HepG2 (cell line): Measurements from ENCODE around the gene MIR17HG. TPM values are rescaled to one million over a fixed set of nuclear protein-coding genes. Genes with fewer than 3 reads are reported as not detected.

ENCODE experiments used
- ATAC-seq: fragments of 200-7000 bp; cut with Tn5 transposase; 3 replicates; pipeline ENCODE4 v1.9.1; 2020; ENCODE audit warnings: mild to moderate bottlenecking, moderate library complexity
- BruUV-seq: library from RNA; stranded (reverse); fragments of 400-500 nt; replicated peaks from 2 replicates; lab custom pipeline; 2021; lab: Mats Ljungman, UMichigan
- CTCF ChIA-PET: fragments of 300-600 bp; formaldehyde crosslinking; extraction: SDS; loops from one replicate; lab custom pipeline; 2021; ENCODE audit warnings: low total read pairs, inconsistent platforms, low intra/inter-chr PET ratio; lab: Yijun Ruan, JAX
- POLR2A ChIA-PET: fragments of 350-600 bp; sonication (Branson Sonifier 250); formaldehyde crosslinking; loops from one replicate; lab custom pipeline; 2020; ENCODE audit warnings: antibody characterized with exemption, inconsistent platforms; lab: Yijun Ruan, JAX
- DNase-seq: peaks from one replicate; pipeline ENCODE4 v3.0.0-alpha.2; 2015; ENCODE audit warnings: low spot score
- FAIRE-seq: peaks from 3 replicates; lab custom pipeline; 2011; peaks lifted over from hg19 to GRCh38; lab: Jason Lieb, UNC
- H2AFZ ChIP-seq: one replicate; pipeline ENCODE4 v1.6.1; 2011; ENCODE audit warnings: low read length, inconsistent platforms
- H3K27ac ChIP-seq: fragments of 300-600 bp; 3 replicates; pipeline ENCODE4 v1.8.0; 2011; ENCODE audit warnings: mixed run types, mild to moderate bottlenecking, mixed read lengths, low read length, inconsistent platforms; ENCODE audit not compliant: insufficient read depth; ENCODE audit errors: extremely low read length
- H3K27me3 ChIP-seq, 2 experiments: fragments of 200-600 bp in 1 of 2; 2 replicates in 1 of 2; 3 replicates in 1 of 2; pipeline versions ENCODE4 v1.6.0 to v1.8.0; 2011; ENCODE audit warnings: low read length in 2 of 2, mild to moderate bottlenecking in 2 of 2, moderate library complexity in 2 of 2, inconsistent platforms in 1 of 2; ENCODE audit not compliant: insufficient read depth in 2 of 2, control insufficient read depth in 1 of 2
- H3K36me3 ChIP-seq, 2 experiments: fragments of 200-600 bp in 1 of 2; replicated peaks in 1 of 2; 2 replicates in 1 of 2; 3 replicates in 1 of 2; pipeline versions ENCODE4 v1.5.1 to v1.8.0; 2011; ENCODE audit warnings: low read length in 2 of 2, inconsistent platforms in 1 of 2; ENCODE audit not compliant: insufficient read depth in 2 of 2, control insufficient read depth in 1 of 2
- H3K4me1 ChIP-seq: 2 replicates; pipeline ENCODE4 v1.5.1; 2012; ENCODE audit warnings: low read length, inconsistent platforms; ENCODE audit not compliant: insufficient read depth
- H3K4me2 ChIP-seq: 2 replicates; pipeline ENCODE4 v1.6.0; 2011; ENCODE audit warnings: low read depth, low read length, inconsistent platforms
- H3K4me3 ChIP-seq, 3 experiments: fragments of 200-600 bp in 1 of 3; sonication (generic), shearing (Covaris generic) in 1 of 3; replicated peaks in 1 of 3; 2 replicates each; pipeline ENCODE4 v1.5.1; 2011 to 2016; ENCODE audit warnings: low read length in 3 of 3, inconsistent platforms in 2 of 3, low read depth in 2 of 3, mild to moderate bottlenecking in 2 of 3, control low read depth in 1 of 3, mixed read lengths in 1 of 3; ENCODE audit not compliant: insufficient read depth in 1 of 3
- H3K79me2 ChIP-seq: one replicate; pipeline ENCODE4 v1.6.1; 2011; ENCODE audit warnings: low read length, inconsistent platforms; ENCODE audit not compliant: insufficient read depth
- H3K9ac ChIP-seq: 2 replicates; pipeline ENCODE4 v1.6.0; 2011; ENCODE audit warnings: mild to moderate bottlenecking, low read depth, low read length, inconsistent platforms; ENCODE audit not compliant: insufficient read depth
- H3K9me3 ChIP-seq: 2 replicates; pipeline ENCODE4 v1.5.1; 2012; ENCODE audit warnings: mild to moderate bottlenecking, low read length
- H4K20me1 ChIP-seq: 2 replicates; pipeline ENCODE4 v1.6.0; 2011; ENCODE audit warnings: inconsistent platforms, mild to moderate bottlenecking, low read length, moderate library complexity; ENCODE audit not compliant: insufficient read depth
- ARHGAP35 ChIP-seq: sonication (generic); formaldehyde crosslinking; IDR thresholded peaks from 2 replicates; pipeline ENCODE4 v1.9.0; 2022; ENCODE audit warnings: mild to moderate bottlenecking, inconsistent platforms, moderate library complexity, missing genetic modification reagents, borderline replicate concordance
- FOXP1 ChIP-seq, 2 experiments: fragments of 450-650 bp in 1 of 2; IDR thresholded peaks; 2 replicates each; pipeline ENCODE4 v1.6.1; 2017 to 2018; ENCODE audit warnings: antibody characterized with exemption in 1 of 2
- FOXP4 ChIP-seq: sonication (generic); formaldehyde crosslinking; IDR thresholded peaks from 2 replicates; pipeline ENCODE4 v1.4.0; 2020; ENCODE audit warnings: missing genetic modification reagents
- HINFP ChIP-seq: sonication (generic); formaldehyde crosslinking; IDR thresholded peaks from 2 replicates; pipeline ENCODE4 v1.4.0; 2020; ENCODE audit warnings: low read depth, mild to moderate bottlenecking, missing genetic modification reagents
- KDM6A ChIP-seq: IDR thresholded peaks from 2 replicates; pipeline ENCODE4 v1.6.1; 2016; ENCODE audit warnings: low read depth
- MAX ChIP-seq: IDR thresholded peaks from 2 replicates; pipeline ENCODE4 v1.6.1; 2012; ENCODE audit warnings: inconsistent platforms
- MEIS2 ChIP-seq: sonication (generic); formaldehyde crosslinking; IDR thresholded peaks from 2 replicates; pipeline ENCODE4 v1.9.0; 2021; ENCODE audit warnings: mild to moderate bottlenecking, missing genetic modification reagents
- SMAD9 ChIP-seq: sonication (generic); formaldehyde crosslinking; IDR thresholded peaks from 2 replicates; pipeline ENCODE4 v1.5.1; 2020; ENCODE audit warnings: mild to moderate bottlenecking, missing genetic modification reagents
- TERF1 ChIP-seq: sonication (generic); formaldehyde crosslinking; IDR thresholded peaks from 2 replicates; pipeline ENCODE4 v1.8.0; 2022; ENCODE audit warnings: mild to moderate bottlenecking, missing genetic modification reagents, moderate library complexity
- ZNF160 ChIP-seq: sonication (generic); formaldehyde crosslinking; IDR thresholded peaks from 2 replicates; pipeline ENCODE4 v1.8.0; 2022; ENCODE audit warnings: mild to moderate bottlenecking, inconsistent platforms, missing genetic modification reagents
- ZNF180 ChIP-seq: sonication (generic); formaldehyde crosslinking; IDR thresholded peaks from 2 replicates; pipeline ENCODE4 v1.4.0; 2020; ENCODE audit warnings: low read depth, missing genetic modification reagents, borderline replicate concordance
- ZNF260 ChIP-seq: sonication (generic); formaldehyde crosslinking; IDR thresholded peaks from 2 replicates; pipeline ENCODE4 v1.4.0; 2020; ENCODE audit warnings: missing genetic modification reagents, low read depth, mild to moderate bottlenecking, borderline replicate concordance
- ZNF451 ChIP-seq: sonication (generic); formaldehyde crosslinking; IDR thresholded peaks from 2 replicates; pipeline ENCODE4 v1.5.0; 2020; ENCODE audit warnings: mild to moderate bottlenecking, missing genetic modification reagents
- ZNF710 ChIP-seq: sonication (generic); formaldehyde crosslinking; IDR thresholded peaks from 2 replicates; pipeline ENCODE4 v1.5.0; 2020; ENCODE audit warnings: mild to moderate bottlenecking, missing genetic modification reagents, borderline replicate concordance
- WGBS: methylation state at CpG from one replicate; pipeline ENCODE4 v1.1.6; 2017; ENCODE audit warnings: low lambda C conversion rate; 5-methylcytosine and 5-hydroxymethylcytosine counted together
- in situ Hi-C: cut with HindIII; loops from 2 replicates; pipeline ENCODE4 v1.10.0; 2017; ENCODE audit warnings: low pct_unique_long_range_greater_than_20kb; ENCODE audit not compliant: extremely low pct_ligation_motif_present
- intact Hi-C: fragments of 100-400 bp; cut with micrococcal nuclease; formaldehyde crosslinking; loops from one replicate; pipeline ENCODE4 v1.10.0; 2022; ENCODE audit not compliant: unreplicated experiment
- polyA plus RNA-seq, 8 experiments: library from polyadenylated mRNA; depleted of rRNA in 3 of 8; stranded (reverse) in 7 of 8; unstranded in 1 of 8; fragments of >200 nt; fragmentation: Illumina TruSeq in 4 of 8; extraction: Trizol in 4 of 8; gene quantifications; 2 replicates each; pipeline versions ENCODE4 v1.2.1 to v1.2.3, GENCODE V29; 2011 to 2016; ENCODE audit warnings: low read depth in 4 of 8, missing spikeins in 1 of 8, mixed read lengths in 1 of 8; ENCODE audit not compliant: insufficient read depth in 1 of 8
- total RNA-seq, 5 experiments: library from RNA; depleted of rRNA; stranded (reverse); fragments of >200 nt; fragmentation: Illumina TruSeq; extraction: Trizol; gene quantifications; 2 replicates each; pipeline ENCODE4 v1.2.3, GENCODE V29; 2016; ENCODE audit warnings: low read depth in 1 of 5

Gene MIR17HG
- total and polyA plus RNA-seq, 2 of the 13 experiments (the other 11 are each of a cell fraction or from before 2014, with no cell fraction given), result 2.5 to 12.3 TPM

- BruUV-seq, result no TSS peak
- FAIRE-seq (no peak), DNase-seq (no peak), ATAC-seq (no peak)
- in situ Hi-C loops, result no loop called here
- H3K27ac ChIP-seq, result no peak overlapping the region
- H4K20me1 ChIP-seq, result no peaks in the 10 kb centered on the region
- H3K27me3 ChIP-seq, result peaks cover 11 to 36% of the 10 kb centered on the region in 2 experiments
- H3K9me3 ChIP-seq, result no peaks in the 10 kb centered on the region
- ChIA-PET POLR2A (no interaction called here), CTCF (no interaction called here)
- no peak overlapping the region for H3K9ac ChIP-seq
- H3K4me3 ChIP-seq, result no peak overlapping the region
- intact Hi-C loops, result no loop called here
- no peak overlapping the region for H3K4me2 ChIP-seq
- H3K79me2 ChIP-seq, result no peaks in the 10 kb centered on the region
- H3K4me1 ChIP-seq, result 0 out of 2 replicates have a peak, but pooled peaks cover 4% of the 10 kb centered on the region
- 30% methylated on average over 6 of the region's 6 CpGs for WGBS
- TF ChIP-seq ZNF160 (CRISPR knock-in tag) (no peak), TERF1 (no peak), FOXP4 (CRISPR knock-in tag) (no peak), ZNF710 (CRISPR knock-in tag) (no peak), KDM6A (no peak), ZNF180 (CRISPR knock-in tag) (no peak), ARHGAP35 (CRISPR knock-in tag) (no peak), MAX (no peak), ZNF451 (CRISPR knock-in tag) (no peak), FOXP1 (IDR thresholded peaks at IDR 0.05) (no peak), FOXP1 (CRISPR knock-in tag; IDR thresholded peaks at IDR 0.05) (no peak), MEIS2 (CRISPR knock-in tag) (no peak), ZNF260 (CRISPR knock-in tag) (no peak), SMAD9 (CRISPR knock-in tag) (no peak), HINFP (CRISPR knock-in tag) (no peak)
- TF ChIP-seq, all 625 proteins: peak for 0
- Histone ChIP-seq H2AFZ (no peak overlapping the region), H3K36me3 (no peaks in the 10 kb centered on the region)
These were observed 52.5 kb downstream of the MIR17HG start for GRCh38 chr13:91400063-91400399.
